ENCODE results near the gene PLEKHO2. TPM values are rescaled to one million over a fixed set of nuclear protein-coding genes. Genes with fewer than 3 reads are reported as not detected.

The PLEKHO2 gene
- total RNA-seq, 4 donors from 2014 or later: 5.6 to 18.3 (median 7.2) TPM

GRCh38 chr15:64851503-64851840, 9.8 kb downstream of the PLEKHO2 start:
- Histone ChIP-seq H3K27ac (peak overlapping the region; percentile 49 to 90 (median 76)), H3K4me3 (peak overlapping the region in 1 of 4 donors; percentile 19), H3K36me3 (peaks cover 4 to 63% (median 18%) of the 10 kb centered on the region in 3 donors), H3K4me1 (peaks cover 62 to 100% (median 88%) of the 10 kb centered on the region in 3 donors), H3K9me3 (no peaks in the 10 kb centered on the region), H3K27me3 (no peaks in the 10 kb centered on the region)
- 38 to 59% methylated on average over 5 to 6 of the region's 6 CpGs for WGBS, 2 donors
- intact Hi-C loops (cut with DNase I): no loop called here
- DNase-seq: no peak
- TF ChIP-seq CTCF (IDR thresholded peaks at IDR 0.05) (no peak), POLR2A (IDR thresholded peaks at IDR 0.05) (peak in 1 of 4 donors; percentile 23)

GRCh38 chr15:64854041-64854440, 12.3 kb downstream of the PLEKHO2 start:
- no peak for DNase-seq
- Histone ChIP-seq H3K27ac (peak overlapping the region; percentile 71 to 87 (median 82)), H3K4me3 (no peak overlapping the region), H3K9me3 (no peaks in the 10 kb centered on the region), H3K27me3 (no peaks in the 10 kb centered on the region), H3K36me3 (peaks cover 4 to 52% (median 18%) of the 10 kb centered on the region in 3 donors), H3K4me1 (peaks cover 59 to 100% (median 92%) of the 10 kb centered on the region in 3 donors)
- intact Hi-C loops (cut with DNase I): no loop called here
- WGBS, 2 donors: 80 to 85% methylated on average over 2 to 4 of the region's 4 CpGs
- TF ChIP-seq CTCF (IDR thresholded peaks at IDR 0.05): no peak
- TF ChIP-seq POLR2A (IDR thresholded peaks at IDR 0.05): no peak

- H3K9me3 ChIP-seq: no peaks in the 10 kb centered on the region
- TF ChIP-seq POLR2A (IDR thresholded peaks at IDR 0.05) (no peak), CTCF (IDR thresholded peaks at IDR 0.05) (no peak)
- H3K36me3 ChIP-seq: peaks cover 4 to 52% (median 19%) of the 10 kb centered on the region in 3 donors
- no peaks in the 10 kb centered on the region for H3K27me3 ChIP-seq
- 70 to 100% methylated on average over 2 to 3 of the region's 3 CpGs for WGBS, 2 donors
- H3K4me3 ChIP-seq: no peak overlapping the region
- peak overlapping the region; percentile 71 to 87 (median 82) for H3K27ac ChIP-seq
- no peak for DNase-seq
- H3K4me1 ChIP-seq: peaks cover 59 to 100% (median 92%) of the 10 kb centered on the region in 3 donors
- intact Hi-C loops (cut with DNase I): no loop called here
Measured at GRCh38 chr15:64854526-64854925, 12.8 kb downstream of the PLEKHO2 start.

GRCh38 chr15:64855205-64855975, 13.7 kb downstream of the PLEKHO2 start:
- no peak for DNase-seq
- WGBS, 2 donors: 31 to 60% methylated on average over 1 to 3 of the region's 7 CpGs
- peak overlapping the region; percentile 71 to 87 (median 82) for H3K27ac ChIP-seq
- intact Hi-C loops (cut with DNase I): no loop called here
- peaks cover 8 to 52% (median 27%) of the 10 kb centered on the region in 3 donors for H3K36me3 ChIP-seq
- H3K9me3 ChIP-seq: no peaks in the 10 kb centered on the region
- TF ChIP-seq CTCF (IDR thresholded peaks at IDR 0.05) (no peak), POLR2A (IDR thresholded peaks at IDR 0.05) (no peak)
- no peaks in the 10 kb centered on the region for H3K27me3 ChIP-seq
- H3K4me1 ChIP-seq: peaks cover 59 to 100% (median 88%) of the 10 kb centered on the region in 3 donors
- H3K4me3 ChIP-seq: no peak overlapping the region

- WGBS, 2 donors: 36 to 54% methylated on average over 4 to 5 of the region's 5 CpGs
- Histone ChIP-seq H3K27me3 (no peaks in the 10 kb centered on the region), H3K4me3 (no peak overlapping the region), H3K4me1 (peaks cover 50 to 100% (median 76%) of the 10 kb centered on the region in 3 donors), H3K27ac (peak overlapping the region; percentile 71 to 87 (median 82)), H3K36me3 (peaks cover 8 to 54% (median 32%) of the 10 kb centered on the region in 3 donors), H3K9me3 (no peaks in the 10 kb centered on the region)
- TF ChIP-seq POLR2A (IDR thresholded peaks at IDR 0.05) (no peak), CTCF (IDR thresholded peaks at IDR 0.05) (no peak)
- DNase-seq: no peak
- intact Hi-C loops (cut with DNase I): no loop called here
Measured at GRCh38 chr15:64856429-64857145, 14.9 kb downstream of the PLEKHO2 start.

All from esophagus squamous epithelium (tissue), 5 donors.